ENCODE measurements around the gene SLC1A2.

Gene SLC1A2

GRCh38 chr11:35303596-35304385 lies 115.6 kb downstream of the SLC1A2 start:
- no peaks in the 10 kb centered on the region for H3K36me3 ChIP-seq (ENCODE audit: control insufficient read depth, insufficient read depth, low read length)
- no peaks in the 10 kb centered on the region for H3K27me3 ChIP-seq (replicated peaks; ENCODE audit: control insufficient read depth, insufficient read depth, low read length)
- no peak overlapping the region for H3K4me3 ChIP-seq (replicated peaks; ENCODE audit: low read depth, low read length)
- DNase-seq (ENCODE audit: extremely low read depth, insufficient read length) = no peak
- no peak for TF ChIP-seq CTCF (IDR thresholded peaks at IDR 0.05; ENCODE audit: insufficient read depth, low read length, poor library complexity, severe bottlenecking)

- no peaks in the 10 kb centered on the region for H3K27me3 ChIP-seq (replicated peaks; ENCODE audit: control insufficient read depth, insufficient read depth, low read length)
- no peak for DNase-seq (ENCODE audit: extremely low read depth, insufficient read length)
- no peaks in the 10 kb centered on the region for H3K36me3 ChIP-seq (ENCODE audit: control insufficient read depth, insufficient read depth, low read length)
- no peak overlapping the region for H3K4me3 ChIP-seq (replicated peaks; ENCODE audit: low read depth, low read length)
- no peak for TF ChIP-seq CTCF (IDR thresholded peaks at IDR 0.05; ENCODE audit: insufficient read depth, low read length, poor library complexity, severe bottlenecking)
These were observed 117.0 kb downstream of the SLC1A2 start for GRCh38 chr11:35302398-35302797.

- no peak for TF ChIP-seq CTCF (IDR thresholded peaks at IDR 0.05; ENCODE audit: insufficient read depth, low read length, poor library complexity, severe bottlenecking)
- Histone ChIP-seq H3K36me3 (ENCODE audit: control insufficient read depth, insufficient read depth, low read length) (no peaks in the 10 kb centered on the region), H3K27me3 (replicated peaks; ENCODE audit: control insufficient read depth, insufficient read depth, low read length) (no peaks in the 10 kb centered on the region), H3K4me3 (replicated peaks; ENCODE audit: low read depth, low read length) (no peak overlapping the region)
- DNase-seq (ENCODE audit: extremely low read depth, insufficient read length) = no peak
These were observed 121.0 kb downstream of the SLC1A2 start for GRCh38 chr11:35298369-35298768.

GRCh38 chr11:35295751-35296150 lies 123.6 kb downstream of the SLC1A2 start:
- no peaks in the 10 kb centered on the region for H3K27me3 ChIP-seq (replicated peaks; ENCODE audit: control insufficient read depth, insufficient read depth, low read length)
- no peaks in the 10 kb centered on the region for H3K36me3 ChIP-seq (ENCODE audit: control insufficient read depth, insufficient read depth, low read length)
- H3K4me3 ChIP-seq (replicated peaks; ENCODE audit: low read depth, low read length) = no peak overlapping the region
- TF ChIP-seq CTCF (IDR thresholded peaks at IDR 0.05; ENCODE audit: insufficient read depth, low read length, poor library complexity, severe bottlenecking) = no peak
- DNase-seq (ENCODE audit: extremely low read depth, insufficient read length) = no peak

GRCh38 chr11:35293699-35294098 lies 125.7 kb downstream of the SLC1A2 start:
- no peak for TF ChIP-seq CTCF (IDR thresholded peaks at IDR 0.05; ENCODE audit: insufficient read depth, low read length, poor library complexity, severe bottlenecking)
- no peak for DNase-seq (ENCODE audit: extremely low read depth, insufficient read length)
- Histone ChIP-seq H3K4me3 (replicated peaks; ENCODE audit: low read depth, low read length) (no peak overlapping the region), H3K27me3 (replicated peaks; ENCODE audit: control insufficient read depth, insufficient read depth, low read length) (no peaks in the 10 kb centered on the region), H3K36me3 (ENCODE audit: control insufficient read depth, insufficient read depth, low read length) (no peaks in the 10 kb centered on the region)
